Activated naive CD8-positive, alpha-beta T cell (primary cell): ENCODE measurements around the gene LCE1F.

ENCODE experiments used
- H3K27ac Mint-ChIP-seq: one replicate; pipeline ENCODE4 v1.8.0; 2021; ENCODE audit warnings: mixed read lengths
- H3K27me3 Mint-ChIP-seq: one replicate; pipeline ENCODE4 v1.8.0; 2021; ENCODE audit warnings: mixed read lengths
- H3K36me3 Mint-ChIP-seq: one replicate; pipeline ENCODE4 v1.8.0; 2021; ENCODE audit warnings: mixed read lengths
- H3K4me1 Mint-ChIP-seq: one replicate; pipeline ENCODE4 v1.8.0; 2021; ENCODE audit warnings: low read depth, mixed read lengths
- H3K4me3 Mint-ChIP-seq: one replicate; pipeline ENCODE4 v1.8.0; 2021; ENCODE audit warnings: mild to moderate bottlenecking, mixed read lengths
- H3K9me3 Mint-ChIP-seq: one replicate; pipeline ENCODE4 v1.8.0; 2021; ENCODE audit warnings: low read depth, mixed read lengths

The LCE1F gene

DNA sequence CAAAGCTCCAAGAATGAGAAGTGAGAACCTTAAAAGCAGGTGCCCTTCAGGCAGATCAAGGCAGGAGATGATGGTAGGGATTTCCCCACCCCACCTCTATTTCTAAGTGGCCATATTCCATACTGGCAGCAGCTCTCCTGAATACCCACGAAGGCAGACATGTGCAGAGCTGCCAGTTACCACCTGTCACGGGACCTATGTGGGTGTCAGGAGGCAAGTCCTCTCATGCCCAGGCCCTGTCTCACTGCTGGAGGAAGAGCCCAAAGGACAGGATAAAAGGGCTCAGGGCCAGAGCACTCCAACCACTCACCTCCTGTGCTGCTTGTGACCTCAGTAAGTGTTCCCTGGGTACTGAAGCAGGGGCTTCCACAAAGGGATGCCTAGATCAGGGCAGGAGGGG is 36.1 kb downstream of the LCE1F start:
- Mint-ChIP-seq H3K9me3 (peaks cover 5% of the 10 kb centered on the region), H3K4me1 (no peaks in the 10 kb centered on the region), H3K27ac (no peak overlapping the region), H3K36me3 (peaks cover 3% of the 10 kb centered on the region), H3K27me3 (peaks cover 15% of the 10 kb centered on the region), H3K4me3 (no peak overlapping the region)

DNA sequence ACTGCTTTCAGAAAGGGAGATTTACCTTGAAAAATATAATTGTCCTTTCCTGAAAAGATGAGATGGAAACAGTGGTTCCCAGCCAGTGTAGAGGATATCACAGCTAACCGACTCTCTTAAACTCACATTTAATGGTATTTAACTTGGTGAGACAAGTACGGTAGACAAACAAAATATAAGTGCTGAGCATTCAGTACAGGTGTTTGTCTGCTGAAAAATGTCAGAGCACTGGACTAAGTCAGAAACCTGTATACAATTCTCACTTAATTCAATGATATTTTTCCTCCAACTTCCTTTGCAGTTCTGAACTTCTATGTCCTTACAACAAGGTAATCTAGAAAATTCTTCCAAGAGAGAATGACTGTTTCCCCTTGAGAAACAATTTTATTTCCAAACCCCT is 36.7 kb downstream of the LCE1F start, which contains the start of gene LCE1B:
TSS of gene LCE1B (plus strand) at position 301 of the 400 bp plus-strand sequence. CDS start 476 bp downstream, outside the sequence.
- Mint-ChIP-seq H3K27me3 (peaks cover 17% of the 10 kb centered on the region), H3K4me1 (no peaks in the 10 kb centered on the region), H3K27ac (no peak within 1 kb of the TSS)

DNA sequence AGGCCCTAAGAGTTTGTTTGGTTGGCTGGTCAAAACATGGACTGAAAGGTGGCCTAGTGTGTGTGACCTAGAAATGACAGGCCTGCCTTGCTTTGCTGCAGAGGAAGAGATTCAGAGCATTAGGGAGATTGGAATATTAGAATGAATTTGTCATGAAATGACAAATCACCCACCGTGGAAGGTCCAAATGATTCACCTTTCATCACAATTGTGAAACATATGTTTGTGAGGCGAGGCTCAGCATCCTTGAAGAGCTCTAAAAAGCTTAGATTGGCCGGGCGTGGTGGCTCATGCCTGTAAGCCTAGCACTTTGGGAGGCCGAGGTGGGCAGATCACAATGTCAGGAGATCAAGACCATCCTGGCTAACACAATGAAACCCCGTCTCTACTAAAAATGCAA is 42.4 kb downstream of the LCE1F start:
- Mint-ChIP-seq H3K27ac (no peak overlapping the region), H3K9me3 (peaks cover 2% of the 10 kb centered on the region), H3K36me3 (peaks cover 3% of the 10 kb centered on the region), H3K4me1 (no peaks in the 10 kb centered on the region), H3K4me3 (no peak overlapping the region), H3K27me3 (peaks cover 10% of the 10 kb centered on the region)

More for the DNA sequence above, 36.7 kb downstream of the LCE1F start, which contains the start of gene LCE1B:
- Mint-ChIP-seq H3K9me3 (peaks cover 5% of the 10 kb centered on the region), H3K36me3 (peaks cover 3% of the 10 kb centered on the region), H3K4me3 (no peak within 1 kb of the TSS)

DNA sequence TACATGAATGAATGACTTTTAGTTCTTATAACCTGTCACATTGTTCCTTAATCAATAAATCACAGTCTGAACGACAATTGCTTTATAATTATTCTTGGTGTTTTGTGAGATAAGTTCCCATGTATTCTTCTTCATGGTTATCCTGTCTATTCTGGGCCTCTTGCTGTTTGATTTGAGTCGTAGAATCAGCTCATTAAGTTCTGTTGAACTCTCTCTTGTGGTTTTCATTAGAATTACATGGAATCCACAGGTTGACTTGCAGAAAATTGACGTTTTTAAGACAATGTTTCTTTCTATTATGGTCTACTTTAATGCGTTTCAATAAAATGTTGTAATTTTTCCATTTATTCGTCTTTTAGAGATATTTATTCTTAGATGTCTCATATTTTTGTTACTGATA is 48.4 kb downstream of the LCE1F start:
- Mint-ChIP-seq H3K27me3 (peaks cover 11% of the 10 kb centered on the region), H3K36me3 (no peaks in the 10 kb centered on the region), H3K4me3 (no peak overlapping the region), H3K4me1 (no peaks in the 10 kb centered on the region), H3K27ac (no peak overlapping the region), H3K9me3 (no peaks in the 10 kb centered on the region)

DNA sequence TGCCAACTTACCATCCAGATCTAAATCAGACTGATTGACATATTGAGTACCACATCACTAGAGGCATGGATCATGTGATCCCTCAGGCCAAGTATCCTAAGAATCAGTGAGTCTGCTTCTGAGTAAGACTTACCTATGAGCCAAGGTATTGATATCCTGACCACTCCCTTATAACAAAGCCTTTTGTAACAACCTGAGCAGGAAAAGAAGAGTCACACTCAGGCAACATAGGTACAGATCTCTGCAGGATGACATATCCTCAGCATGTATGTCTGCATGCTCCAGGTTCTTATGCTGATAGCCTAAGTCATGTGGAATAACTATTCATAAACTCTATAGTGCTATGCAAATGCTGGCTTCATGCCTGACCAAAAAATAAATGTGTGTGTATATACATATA is 50.0 kb downstream of the LCE1F start:
- no peaks in the 10 kb centered on the region for H3K4me1 Mint-ChIP-seq
- H3K27ac Mint-ChIP-seq, result no peak overlapping the region
- H3K27me3 Mint-ChIP-seq, result peaks cover 12% of the 10 kb centered on the region
- H3K9me3 Mint-ChIP-seq, result no peaks in the 10 kb centered on the region
- H3K36me3 Mint-ChIP-seq, result no peaks in the 10 kb centered on the region
- no peak overlapping the region for H3K4me3 Mint-ChIP-seq
